Measurements from ENCODE around the gene THAP7.
A peak's percentile ranks its signal among the peaks of the same experiment; 100 is the strongest.
"Not testable (repeated sequence)": the region's sequence is repeated elsewhere in the genome, so short reads cannot be mapped to it uniquely, and the experiment has no call there.

The THAP7 gene

DNA sequence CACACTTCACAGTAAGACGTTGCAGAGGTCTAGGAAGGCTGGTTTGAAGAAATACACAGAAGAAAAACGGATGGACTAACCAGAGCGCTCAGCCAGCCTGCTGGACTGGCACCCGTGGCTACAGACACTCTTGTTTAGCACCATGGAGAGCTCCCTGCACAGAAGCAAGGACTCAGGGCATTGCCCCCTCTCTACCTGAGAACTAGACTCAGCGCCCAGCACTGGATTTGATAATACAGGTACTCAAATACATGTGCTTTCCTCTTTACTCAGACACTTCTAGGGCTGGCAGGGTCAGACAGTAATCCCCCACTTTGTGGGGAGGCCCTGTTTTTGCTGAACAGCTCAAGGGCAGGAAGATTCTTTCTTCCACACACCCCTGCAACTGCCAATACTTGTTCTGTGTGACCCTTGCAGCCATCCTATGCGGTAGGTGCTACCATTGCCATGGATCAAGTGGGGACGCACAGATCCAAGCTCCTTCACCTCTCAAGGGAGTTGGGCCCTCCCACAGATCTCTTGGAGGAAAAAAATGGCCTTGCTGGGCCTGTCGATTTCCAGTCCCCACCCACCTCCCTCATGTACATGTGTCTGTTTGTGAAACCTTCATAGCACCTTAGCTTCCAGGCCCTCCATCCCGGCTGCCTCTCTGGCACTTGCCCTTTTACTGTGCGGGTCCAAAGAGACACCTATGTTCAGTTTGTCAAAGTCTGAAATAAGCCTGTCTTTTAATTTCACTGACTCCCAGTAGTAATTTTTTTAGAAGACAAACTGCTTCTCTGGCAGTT, 7.9 kb upstream of the THAP7 start:
- DNase-seq (ENCODE audit: low read depth) = peak; percentile 49

DNA sequence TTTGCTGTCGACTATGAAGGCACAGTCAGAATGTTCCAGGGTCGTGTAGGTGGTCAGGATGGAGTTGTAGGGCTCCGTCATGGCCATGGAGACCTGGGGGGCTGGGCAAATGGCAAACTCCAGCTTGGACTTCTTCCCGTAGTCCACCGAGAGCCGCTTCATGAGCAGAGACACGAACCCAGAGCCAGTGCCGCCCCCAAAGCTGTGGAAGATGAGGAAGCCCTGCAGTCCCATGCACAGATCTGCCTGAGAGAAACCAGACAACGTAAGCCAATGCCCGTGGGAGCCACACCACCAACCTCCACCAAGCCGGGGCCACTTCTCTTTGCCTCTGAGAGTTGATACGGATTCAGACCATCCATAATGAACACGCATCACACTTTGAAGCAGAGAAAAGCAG, 7.3 kb upstream of the THAP7 start:
- not testable (repeated sequence) for H3K4me3 ChIP-seq (ENCODE audit: control insufficient read depth, low read depth, low read length); DNase-seq (ENCODE audit: low read depth)

More for the DNA sequence above, 7.9 kb upstream of the THAP7 start:
- TF ChIP-seq, protein P1, sequence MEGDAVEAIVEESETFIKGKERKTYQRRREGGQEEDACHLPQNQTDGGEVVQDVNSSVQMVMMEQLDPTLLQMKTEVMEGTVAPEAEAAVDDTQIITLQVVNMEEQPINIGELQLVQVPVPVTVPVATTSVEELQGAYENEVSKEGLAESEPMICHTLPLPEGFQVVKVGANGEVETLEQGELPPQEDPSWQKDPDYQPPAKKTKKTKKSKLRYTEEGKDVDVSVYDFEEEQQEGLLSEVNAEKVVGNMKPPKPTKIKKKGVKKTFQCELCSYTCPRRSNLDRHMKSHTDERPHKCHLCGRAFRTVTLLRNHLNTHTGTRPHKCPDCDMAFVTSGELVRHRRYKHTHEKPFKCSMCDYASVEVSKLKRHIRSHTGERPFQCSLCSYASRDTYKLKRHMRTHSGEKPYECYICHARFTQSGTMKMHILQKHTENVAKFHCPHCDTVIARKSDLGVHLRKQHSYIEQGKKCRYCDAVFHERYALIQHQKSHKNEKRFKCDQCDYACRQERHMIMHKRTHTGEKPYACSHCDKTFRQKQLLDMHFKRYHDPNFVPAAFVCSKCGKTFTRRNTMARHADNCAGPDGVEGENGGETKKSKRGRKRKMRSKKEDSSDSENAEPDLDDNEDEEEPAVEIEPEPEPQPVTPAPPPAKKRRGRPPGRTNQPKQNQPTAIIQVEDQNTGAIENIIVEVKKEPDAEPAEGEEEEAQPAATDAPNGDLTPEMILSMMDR (conservative IDR thresholded peaks at IDR 0.05; ENCODE audit: control insufficient read depth, insufficient read depth, low read depth, low read length) = no peak
- no peak overlapping the region for H3K4me3 ChIP-seq (ENCODE audit: control insufficient read depth, low read depth, low read length)

DNA sequence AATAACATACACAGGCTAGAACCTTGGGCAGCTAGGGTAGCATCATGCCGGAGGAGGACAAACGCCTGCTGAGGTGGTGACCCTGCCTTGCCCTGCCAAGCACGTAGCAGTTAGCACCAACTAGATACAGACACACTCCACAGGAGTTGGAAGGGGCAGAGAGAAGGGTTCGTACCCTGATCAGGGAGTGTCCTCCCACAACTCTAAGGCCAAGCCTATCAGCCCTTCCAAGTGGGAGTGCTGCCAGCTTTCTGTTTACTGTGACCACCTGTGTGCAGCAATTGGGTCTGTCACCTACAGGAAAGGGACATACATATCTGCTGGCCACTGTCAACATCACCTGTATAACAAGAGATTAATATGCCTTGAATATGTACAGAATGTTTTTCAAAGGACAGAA, 1.9 kb upstream of the THAP7 start:
- no peak for DNase-seq (ENCODE audit: low read depth)
- no peak overlapping the region for H3K4me3 ChIP-seq (ENCODE audit: control insufficient read depth, low read depth, low read length)
- TF ChIP-seq, protein P1 (conservative IDR thresholded peaks at IDR 0.05; ENCODE audit: control insufficient read depth, insufficient read depth, low read depth, low read length) = no peak

DNA sequence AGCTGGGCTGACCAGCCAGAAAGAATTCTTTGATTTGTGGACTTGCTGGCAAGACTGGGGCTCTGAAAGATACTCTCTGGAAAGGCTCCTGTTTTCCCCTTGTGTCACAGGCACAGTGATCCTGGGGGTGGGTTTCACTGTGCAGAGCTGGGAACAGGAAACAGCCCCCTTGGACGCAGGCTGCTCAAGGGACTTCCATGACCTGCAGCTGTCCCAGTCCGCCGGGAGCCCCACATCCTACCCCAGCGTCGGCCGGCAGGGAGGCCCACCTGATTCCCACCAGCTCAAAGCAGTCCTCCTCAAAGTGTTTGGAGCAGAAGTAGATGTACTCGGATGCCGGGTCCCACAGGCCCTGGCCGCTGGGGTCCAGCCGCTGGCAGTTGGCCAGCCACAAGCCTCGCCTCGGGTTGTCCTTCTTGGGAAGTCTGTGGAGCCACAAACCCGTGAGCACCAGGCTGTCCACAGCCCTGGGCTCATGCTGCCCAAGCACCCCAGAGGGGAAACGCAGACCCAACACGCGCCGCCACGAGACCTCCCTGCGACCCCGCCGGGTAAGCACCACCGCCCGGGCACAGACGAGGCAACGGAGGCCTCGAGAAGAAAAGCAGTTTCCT, 824 bp downstream of the THAP7 start:
- DNase-seq (ENCODE audit: low read depth) = no peak
- TF ChIP-seq, protein P1 (conservative IDR thresholded peaks at IDR 0.05; ENCODE audit: control insufficient read depth, insufficient read depth, low read depth, low read length) = no peak
- H3K4me3 ChIP-seq (ENCODE audit: control insufficient read depth, low read depth, low read length) = peak overlapping the region; percentile 85

DNA sequence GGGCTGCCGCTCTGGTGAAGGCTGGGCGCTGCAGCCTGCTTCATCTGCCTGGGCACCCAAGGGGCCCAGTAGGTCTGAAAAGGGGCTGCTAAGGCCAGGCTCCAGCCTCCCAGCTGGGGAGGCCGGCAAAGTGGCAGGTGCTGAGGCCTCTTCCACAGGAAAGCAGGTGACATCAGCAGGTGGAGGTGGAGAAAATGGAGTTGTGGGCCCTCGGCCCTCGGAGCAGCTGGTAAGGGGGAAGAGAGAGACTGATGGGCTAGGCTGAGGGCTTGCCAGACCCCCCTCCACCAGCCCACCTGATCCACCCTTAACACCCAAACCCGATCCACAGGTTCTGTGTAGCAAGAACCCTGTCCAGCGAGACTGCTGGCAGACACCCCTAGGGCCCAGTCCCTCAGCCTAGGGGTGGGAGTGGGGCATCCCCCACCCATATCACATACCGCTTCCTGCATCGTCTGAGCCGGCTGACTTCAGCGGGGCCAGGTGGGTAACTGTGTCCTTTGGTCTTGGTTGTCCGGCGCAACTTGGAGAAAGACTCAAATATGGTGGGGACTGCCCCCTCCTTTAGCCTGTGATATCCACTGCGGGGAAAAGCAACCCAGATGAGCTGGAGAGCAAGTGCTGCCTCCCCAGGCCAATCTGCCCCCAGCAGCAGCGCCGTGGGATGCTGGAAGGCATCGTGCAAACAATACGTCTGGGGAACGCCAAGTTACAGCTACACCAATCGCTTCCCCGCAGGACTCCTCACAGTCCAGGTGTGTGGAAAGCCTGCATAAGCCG, 1.5 kb downstream of the THAP7 start:
- peak overlapping the region; percentile 85 for H3K4me3 ChIP-seq (ENCODE audit: control insufficient read depth, low read depth, low read length)
- TF ChIP-seq, protein P1 (conservative IDR thresholded peaks at IDR 0.05; ENCODE audit: control insufficient read depth, insufficient read depth, low read depth, low read length) = no peak

DNA sequence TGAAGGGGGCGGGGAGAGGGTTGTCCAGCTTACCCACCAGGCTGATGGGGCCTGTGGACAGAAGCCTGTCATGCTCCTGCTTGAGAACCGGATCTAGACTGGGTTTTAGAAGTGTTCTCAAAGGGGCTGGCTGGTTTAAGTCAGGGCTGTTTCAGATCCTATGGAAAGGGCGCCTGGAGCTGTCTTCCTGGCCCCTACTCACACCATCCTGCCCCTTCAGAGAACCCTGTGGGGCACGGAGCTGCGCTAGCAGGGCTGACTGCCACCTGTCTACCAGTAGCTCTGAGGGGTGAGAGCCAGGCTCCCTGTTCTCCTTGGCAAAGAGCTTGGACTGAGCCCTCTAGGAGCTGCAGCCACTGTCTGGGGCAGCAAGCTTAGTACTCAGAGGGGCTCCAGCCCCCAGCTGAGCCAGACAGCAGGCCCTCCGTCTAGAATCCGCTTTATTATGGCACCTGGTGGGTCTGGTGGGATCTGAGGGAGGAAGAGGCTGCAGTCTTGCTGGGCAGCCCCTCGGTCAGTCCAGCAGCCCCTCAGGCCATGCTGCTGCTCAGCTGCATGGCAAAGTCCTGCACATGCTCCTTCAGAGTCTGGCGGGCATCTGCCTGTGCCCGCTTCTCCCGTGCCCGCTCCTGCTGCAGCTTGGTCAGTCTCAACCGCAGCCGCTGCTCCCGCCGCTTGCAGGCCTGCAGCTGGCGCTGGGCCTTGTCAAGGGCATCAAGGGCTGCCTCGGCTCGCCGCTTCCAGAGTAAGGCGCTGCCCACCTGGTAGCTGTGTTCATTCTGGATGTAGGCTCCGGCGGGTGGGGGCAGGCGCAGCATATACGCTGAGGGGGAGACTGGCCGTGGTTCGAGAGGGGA, 2.3 kb downstream of the THAP7 start:
- no peak for DNase-seq (ENCODE audit: low read depth)
- H3K4me3 ChIP-seq (ENCODE audit: control insufficient read depth, low read depth, low read length) = no peak overlapping the region
- TF ChIP-seq, protein P1 (conservative IDR thresholded peaks at IDR 0.05; ENCODE audit: control insufficient read depth, insufficient read depth, low read depth, low read length) = no peak

More for the DNA sequence above, 1.5 kb downstream of the THAP7 start:
- DNase-seq (ENCODE audit: low read depth) = no peak

All from fibroblast of mammary gland (primary cell).